ENCODE results near the gene TSEN54. TPM values are rescaled to one million over a fixed set of nuclear protein-coding genes. Genes with fewer than 3 reads are reported as not detected.

TSEN54 gene
- polyA plus RNA-seq, 1 donor (not counting 4 experiments of a cell fraction or from before 2014, with no cell fraction given): 24.1 TPM

- TF ChIP-seq EZH2 (IDR thresholded peaks at IDR 0.05; ENCODE audit: low read length) (no peak), CTCF (optimal IDR thresholded peaks at IDR 0.05 in 1 of 3, IDR thresholded peaks at IDR 0.05 in 1 of 3, conservative IDR thresholded peaks at IDR 0.05 in 1 of 3; ENCODE audit: extremely low read depth in 1 of 3, insufficient read depth in 2 of 3, low read length in 3 of 3) (no peak)
- Histone ChIP-seq H3K27ac (ENCODE audit: control insufficient read depth, insufficient read depth, low read length) (no peak overlapping the region), H3K4me3 (ENCODE audit: control insufficient read depth in 2 of 3, extremely low read depth in 1 of 3, insufficient read depth in 2 of 3, low read depth in 1 of 3, low read length in 3 of 3) (no peak overlapping the region), H3K9me3 (ENCODE audit: control insufficient read depth, low read depth, low read length) (no peaks in the 10 kb centered on the region), H2AFZ (ENCODE audit: control insufficient read depth, low read length) (no peak overlapping the region), H3K9me1 (ENCODE audit: control insufficient read depth, extremely low read depth, insufficient read depth, low read length) (no peaks in the 10 kb centered on the region), H3K27me3 (ENCODE audit: control insufficient read depth, extremely low read depth, insufficient read depth, low read length) (no peaks in the 10 kb centered on the region), H3K36me3 (ENCODE audit: control insufficient read depth in 2 of 2, extremely low read depth in 1 of 2, insufficient read depth in 2 of 2, low read length in 2 of 2) (peaks cover 0 to 2% of the 10 kb centered on the region in 2 experiments), H3K4me1 (ENCODE audit: control insufficient read depth, extremely low read depth, insufficient read depth, low read length) (no peaks in the 10 kb centered on the region), H4K20me1 (ENCODE audit: control insufficient read depth, extremely low read depth, insufficient read depth, low read length) (peaks cover 4% of the 10 kb centered on the region), H3K4me2 (ENCODE audit: control insufficient read depth, extremely low read depth, insufficient read depth, low read depth, low read length) (no peak overlapping the region), H3K9ac (ENCODE audit: control insufficient read depth, extremely low read depth, insufficient read depth, low read length) (no peak overlapping the region), H3K79me2 (ENCODE audit: control insufficient read depth, insufficient read depth, low read length) (no peaks in the 10 kb centered on the region)
- dilution Hi-C loops (cut with MboI; ENCODE audit: extremely low pct_ligation_motif_present, low sequenced_read_pairs): no loop called here
- FAIRE-seq (no peak), DNase-seq (ENCODE audit: low read depth, low spot score) (no peak)
Observed at GRCh38 chr17:75485688-75486087, 30.6 kb upstream of the TSEN54 start.

DNA sequence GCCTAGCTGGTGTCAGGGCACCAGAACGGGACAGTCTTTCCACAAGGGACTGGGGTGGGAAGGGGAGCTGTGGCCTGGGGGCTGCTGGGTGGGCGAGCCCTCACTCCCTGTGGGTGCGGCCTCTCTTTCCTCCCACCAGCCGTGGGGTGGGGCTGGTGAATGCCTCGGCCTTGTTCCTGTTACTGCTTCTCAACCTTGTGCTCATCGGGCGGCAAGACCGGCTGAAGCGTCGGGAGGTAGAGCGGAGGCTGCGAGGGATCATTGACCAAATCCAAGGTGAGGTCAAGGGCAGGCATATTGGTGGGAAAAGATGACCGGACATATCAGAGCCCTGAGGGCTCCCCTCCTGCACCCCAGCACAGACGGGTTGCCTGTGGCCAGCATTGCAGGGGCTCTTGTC, 30.2 kb upstream of the TSEN54 start:
- DNase-seq (ENCODE audit: low read depth, low spot score): no peak
- Histone ChIP-seq H3K27ac (ENCODE audit: control insufficient read depth, insufficient read depth, low read length) (no peak overlapping the region), H3K79me2 (ENCODE audit: control insufficient read depth, insufficient read depth, low read length) (no peaks in the 10 kb centered on the region), H3K36me3 (ENCODE audit: control insufficient read depth in 2 of 2, extremely low read depth in 1 of 2, insufficient read depth in 2 of 2, low read length in 2 of 2) (peaks cover 0 to 2% of the 10 kb centered on the region in 2 experiments), H3K9ac (ENCODE audit: control insufficient read depth, extremely low read depth, insufficient read depth, low read length) (no peak overlapping the region), H3K4me1 (ENCODE audit: control insufficient read depth, extremely low read depth, insufficient read depth, low read length) (no peaks in the 10 kb centered on the region), H3K4me3 (ENCODE audit: control insufficient read depth in 2 of 3, extremely low read depth in 1 of 3, insufficient read depth in 2 of 3, low read depth in 1 of 3, low read length in 3 of 3) (no peak overlapping the region), H3K9me3 (ENCODE audit: control insufficient read depth, low read depth, low read length) (no peaks in the 10 kb centered on the region), H3K27me3 (ENCODE audit: control insufficient read depth, extremely low read depth, insufficient read depth, low read length) (no peaks in the 10 kb centered on the region), H2AFZ (ENCODE audit: control insufficient read depth, low read length) (no peak overlapping the region), H4K20me1 (ENCODE audit: control insufficient read depth, extremely low read depth, insufficient read depth, low read length) (peaks cover 4% of the 10 kb centered on the region), H3K4me2 (ENCODE audit: control insufficient read depth, extremely low read depth, insufficient read depth, low read depth, low read length) (no peak overlapping the region), H3K9me1 (ENCODE audit: control insufficient read depth, extremely low read depth, insufficient read depth, low read length) (no peaks in the 10 kb centered on the region)
- dilution Hi-C loops (cut with MboI; ENCODE audit: extremely low pct_ligation_motif_present, low sequenced_read_pairs): no loop called here
- no peak for FAIRE-seq
- TF ChIP-seq EZH2 (IDR thresholded peaks at IDR 0.05; ENCODE audit: low read length) (no peak), CTCF (optimal IDR thresholded peaks at IDR 0.05 in 1 of 3, IDR thresholded peaks at IDR 0.05 in 1 of 3, conservative IDR thresholded peaks at IDR 0.05 in 1 of 3; ENCODE audit: extremely low read depth in 1 of 3, insufficient read depth in 2 of 3, low read length in 3 of 3) (no peak)

Data from keratinocyte (primary cell).